Transverse colon (tissue), 4 donors: ENCODE results near the gene GNG12.
A peak's percentile ranks its signal among the peaks of the same experiment; 100 is the strongest.

ENCODE experiments used
- POLR2AphosphoS5 ChIP-seq, 3 donors: sonication (generic); formaldehyde crosslinking; IDR thresholded peaks; one replicate each; pipeline ENCODE4 v1.6.1; 2016; ENCODE audit warnings: antibody characterized with exemption in 3 of 3
- TF ChIP-seq, protein P1 (sequence below), 5 experiments: fragments of 200-600 bp in 3 of 5; fragments of 450-650 bp in 2 of 5; sonication (generic) in 3 of 5; IDR thresholded peaks; 1 replicate in 2 of 5; 2 replicates in 3 of 5; pipeline ENCODE4 v1.5.1; 2016 to 2017; ENCODE audit warnings: antibody characterized with exemption in 5 of 5, inconsistent platforms in 3 of 5, mild to moderate bottlenecking in 2 of 5, moderate library complexity in 1 of 5

- TF ChIP-seq, protein P1, sequence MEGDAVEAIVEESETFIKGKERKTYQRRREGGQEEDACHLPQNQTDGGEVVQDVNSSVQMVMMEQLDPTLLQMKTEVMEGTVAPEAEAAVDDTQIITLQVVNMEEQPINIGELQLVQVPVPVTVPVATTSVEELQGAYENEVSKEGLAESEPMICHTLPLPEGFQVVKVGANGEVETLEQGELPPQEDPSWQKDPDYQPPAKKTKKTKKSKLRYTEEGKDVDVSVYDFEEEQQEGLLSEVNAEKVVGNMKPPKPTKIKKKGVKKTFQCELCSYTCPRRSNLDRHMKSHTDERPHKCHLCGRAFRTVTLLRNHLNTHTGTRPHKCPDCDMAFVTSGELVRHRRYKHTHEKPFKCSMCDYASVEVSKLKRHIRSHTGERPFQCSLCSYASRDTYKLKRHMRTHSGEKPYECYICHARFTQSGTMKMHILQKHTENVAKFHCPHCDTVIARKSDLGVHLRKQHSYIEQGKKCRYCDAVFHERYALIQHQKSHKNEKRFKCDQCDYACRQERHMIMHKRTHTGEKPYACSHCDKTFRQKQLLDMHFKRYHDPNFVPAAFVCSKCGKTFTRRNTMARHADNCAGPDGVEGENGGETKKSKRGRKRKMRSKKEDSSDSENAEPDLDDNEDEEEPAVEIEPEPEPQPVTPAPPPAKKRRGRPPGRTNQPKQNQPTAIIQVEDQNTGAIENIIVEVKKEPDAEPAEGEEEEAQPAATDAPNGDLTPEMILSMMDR (IDR thresholded peaks at IDR 0.05) = no peak
- TF ChIP-seq POLR2AphosphoS5 (IDR thresholded peaks at IDR 0.05) = peak in 2 of 3 donors; percentile 23 to 39
Observed at GRCh38 chr1:67748630-67749029, 84.6 kb downstream of the GNG12 start.
